LNCaP clone FGC (cell line): ENCODE measurements around the gene IL16.
"Not testable (repeated sequence)": the region's sequence is repeated elsewhere in the genome, so short reads cannot be mapped to it uniquely, and the experiment has no call there.

Experiments
- DNase-seq: peaks from one replicate; pipeline ENCODE4 v3.0.0-alpha.2; 2011; ENCODE audit warnings: low read depth
- H3K4me3 ChIP-seq: 2 replicates; pipeline ENCODE4 v1.5.1; 2011; ENCODE audit warnings: mild to moderate bottlenecking, low read depth, low read length, control low read depth
- TF ChIP-seq, protein P1 (sequence below): IDR thresholded peaks from 2 replicates; pipeline ENCODE4 v1.5.1; 2012; ENCODE audit warnings: mild to moderate bottlenecking; ENCODE audit not compliant: control insufficient read depth, insufficient read depth; ENCODE audit errors: extremely low read depth

Gene IL16

GRCh38 chr15:81323944-81324881 is 127.5 kb downstream of the IL16 start, which contains the start of gene STARD5:
Gene STARD5 (minus strand): TSS chr15:81324141. CDS start chr15:81324099, 42 bp downstream.
- DNase-seq: peak; percentile 97
- TF ChIP-seq, protein P1, sequence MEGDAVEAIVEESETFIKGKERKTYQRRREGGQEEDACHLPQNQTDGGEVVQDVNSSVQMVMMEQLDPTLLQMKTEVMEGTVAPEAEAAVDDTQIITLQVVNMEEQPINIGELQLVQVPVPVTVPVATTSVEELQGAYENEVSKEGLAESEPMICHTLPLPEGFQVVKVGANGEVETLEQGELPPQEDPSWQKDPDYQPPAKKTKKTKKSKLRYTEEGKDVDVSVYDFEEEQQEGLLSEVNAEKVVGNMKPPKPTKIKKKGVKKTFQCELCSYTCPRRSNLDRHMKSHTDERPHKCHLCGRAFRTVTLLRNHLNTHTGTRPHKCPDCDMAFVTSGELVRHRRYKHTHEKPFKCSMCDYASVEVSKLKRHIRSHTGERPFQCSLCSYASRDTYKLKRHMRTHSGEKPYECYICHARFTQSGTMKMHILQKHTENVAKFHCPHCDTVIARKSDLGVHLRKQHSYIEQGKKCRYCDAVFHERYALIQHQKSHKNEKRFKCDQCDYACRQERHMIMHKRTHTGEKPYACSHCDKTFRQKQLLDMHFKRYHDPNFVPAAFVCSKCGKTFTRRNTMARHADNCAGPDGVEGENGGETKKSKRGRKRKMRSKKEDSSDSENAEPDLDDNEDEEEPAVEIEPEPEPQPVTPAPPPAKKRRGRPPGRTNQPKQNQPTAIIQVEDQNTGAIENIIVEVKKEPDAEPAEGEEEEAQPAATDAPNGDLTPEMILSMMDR: no peak
- H3K4me3 ChIP-seq: peak within 1 kb of the TSS; percentile 89

GRCh38 chr15:81326466-81327212 is 130.0 kb downstream of the IL16 start:
- TF ChIP-seq, protein P1: no peak
- H3K4me3 ChIP-seq: no peak overlapping the region

GRCh38 chr15:81327516-81327915 is 130.8 kb downstream of the IL16 start:
- H3K4me3 ChIP-seq: no peak overlapping the region
- no peak for DNase-seq

More at GRCh38 chr15:81326466-81327212, 130.0 kb downstream of the IL16 start:
- DNase-seq: no peak

GRCh38 chr15:81329446-81329845 is 132.8 kb downstream of the IL16 start:
- TF ChIP-seq, protein P1: no peak
- no peak for DNase-seq
- H3K4me3 ChIP-seq: no peak overlapping the region

More at GRCh38 chr15:81327516-81327915, 130.8 kb downstream of the IL16 start:
- TF ChIP-seq, protein P1: no peak

- no peak for DNase-seq
- no peak overlapping the region for H3K4me3 ChIP-seq
- TF ChIP-seq, protein P1: no peak
Observed at GRCh38 chr15:81330366-81331090, 133.8 kb downstream of the IL16 start.

- DNase-seq, H3K4me3 ChIP-seq: not testable (repeated sequence)
Observed at GRCh38 chr15:81331141-81331540, 134.5 kb downstream of the IL16 start.
